A673 (cell line): ENCODE results near the gene GSKIP.

Experiments
- CTCF ChIP-seq: fragments of 300-800, 200-600 bp; sonication (generic); conservative IDR thresholded peaks from 2 replicates; pipeline ENCODE4 v1.5.1; 2017; ENCODE audit warnings: low read depth, mild to moderate bottlenecking, antibody characterized with exemption, low read length, moderate library complexity, mixed read lengths
- EZH2 ChIP-seq: fragments of 200-600 bp; sonication (generic); IDR thresholded peaks from 2 replicates; pipeline ENCODE4 v1.6.1; 2017; ENCODE audit warnings: borderline replicate concordance, low read depth, mild to moderate bottlenecking, mixed read lengths, antibody characterized with exemption, low read length; ENCODE audit not compliant: poor library complexity, severe bottlenecking

- no peak for TF ChIP-seq CTCF
- TF ChIP-seq EZH2: no peak
Measured at GRCh38 chr14:96418075-96418474, 54.7 kb downstream of the GSKIP start.
